T-helper 2 cell treated with Interferon-gamma antibody and Interleukin-4, amounts not matched to agents 5 μg/mL and 100 μg/mL, for 36 hours (primary cell): ENCODE data around the gene PRSS56.
A peak's percentile ranks its signal among the peaks of the same experiment; 100 is the strongest.

Experiments
- DNase-seq: peaks from one replicate; pipeline ENCODE4 v3.0.0; 2021; ENCODE audit warnings: low spot score
- H3K27ac Mint-ChIP-seq: one replicate; pipeline ENCODE4 v1.8.0; 2021; ENCODE audit warnings: mild to moderate bottlenecking, mixed read lengths
- H3K27me3 Mint-ChIP-seq: one replicate; pipeline ENCODE4 v1.8.0; 2021; ENCODE audit warnings: low read depth, mixed read lengths
- H3K36me3 Mint-ChIP-seq: one replicate; pipeline ENCODE4 v1.8.0; 2021; ENCODE audit warnings: low read depth, mixed read lengths
- H3K4me1 Mint-ChIP-seq: one replicate; pipeline ENCODE4 v1.8.0; 2021; ENCODE audit warnings: low read depth, mixed read lengths
- H3K4me3 Mint-ChIP-seq: one replicate; pipeline ENCODE4 v1.8.0; 2022; ENCODE audit warnings: mild to moderate bottlenecking, moderate library complexity, mixed read lengths
- H3K9me3 Mint-ChIP-seq: one replicate; pipeline ENCODE4 v1.8.0; 2021; ENCODE audit warnings: mixed read lengths

Gene PRSS56

GRCh38 chr2:232521959-232522622, 1.9 kb downstream of the PRSS56 start:
- Mint-ChIP-seq H3K4me3 (no peak overlapping the region), H3K27ac (no peak overlapping the region), H3K9me3 (no peaks in the 10 kb centered on the region), H3K27me3 (peaks cover 28% of the 10 kb centered on the region), H3K4me1 (peaks cover 1% of the 10 kb centered on the region), H3K36me3 (no peaks in the 10 kb centered on the region)
- peak; percentile 49 for DNase-seq

DNA sequence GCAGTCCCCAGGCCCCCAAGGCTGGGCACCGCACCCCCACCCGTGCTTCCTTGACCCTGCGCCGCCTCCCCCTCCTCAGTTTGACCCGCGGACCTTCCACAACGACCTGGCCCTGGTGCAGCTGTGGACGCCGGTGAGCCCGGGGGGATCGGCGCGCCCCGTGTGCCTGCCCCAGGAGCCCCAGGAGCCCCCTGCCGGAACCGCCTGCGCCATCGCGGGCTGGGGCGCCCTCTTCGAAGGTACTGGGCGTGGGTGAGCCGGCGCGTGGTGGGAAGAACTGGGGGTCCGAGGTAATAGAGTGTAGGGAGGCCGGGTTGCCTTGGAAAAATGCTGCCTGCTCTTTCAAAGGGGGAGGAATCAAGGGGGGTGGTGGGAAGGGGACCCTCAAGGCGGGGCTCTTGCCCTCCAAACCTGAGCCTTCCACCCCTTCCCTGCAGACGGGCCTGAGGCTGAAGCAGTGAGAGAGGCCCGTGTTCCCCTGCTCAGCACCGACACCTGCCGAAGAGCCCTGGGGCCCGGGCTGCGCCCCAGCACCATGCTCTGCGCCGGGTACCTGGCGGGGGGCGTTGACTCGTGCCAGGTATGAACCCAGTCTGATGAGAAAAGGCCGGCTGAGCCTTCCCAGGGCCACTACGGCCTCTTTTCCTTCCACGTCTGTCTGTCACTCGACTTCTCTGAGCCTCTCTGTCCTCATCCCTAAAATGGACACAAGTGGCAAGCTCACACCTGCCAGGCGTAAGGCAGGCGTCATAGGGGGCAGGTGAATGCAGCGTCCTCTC, 2.6 kb downstream of the PRSS56 start:
- Mint-ChIP-seq H3K4me3 (no peak overlapping the region), H3K27me3 (peaks cover 29% of the 10 kb centered on the region), H3K27ac (no peak overlapping the region), H3K36me3 (no peaks in the 10 kb centered on the region), H3K4me1 (peaks cover 1% of the 10 kb centered on the region), H3K9me3 (no peaks in the 10 kb centered on the region)
- no peak for DNase-seq

DNA sequence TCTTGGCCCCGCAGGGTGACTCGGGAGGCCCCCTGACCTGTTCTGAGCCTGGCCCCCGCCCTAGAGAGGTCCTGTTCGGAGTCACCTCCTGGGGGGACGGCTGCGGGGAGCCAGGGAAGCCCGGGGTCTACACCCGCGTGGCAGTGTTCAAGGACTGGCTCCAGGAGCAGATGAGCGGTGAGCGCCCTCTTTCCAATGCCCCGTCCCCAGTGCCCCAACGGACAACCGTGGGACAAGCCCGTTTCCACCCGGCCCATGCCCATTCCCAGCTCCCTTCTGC, 3.2 kb downstream of the PRSS56 start:
- Mint-ChIP-seq H3K36me3 (no peaks in the 10 kb centered on the region), H3K27ac (no peak overlapping the region), H3K27me3 (peaks cover 30% of the 10 kb centered on the region), H3K4me3 (no peak overlapping the region), H3K4me1 (peaks cover 1% of the 10 kb centered on the region), H3K9me3 (no peaks in the 10 kb centered on the region)
- no peak for DNase-seq

GRCh38 chr2:232523682-232524597, 3.8 kb downstream of the PRSS56 start:
- Mint-ChIP-seq H3K27ac (no peak overlapping the region), H3K9me3 (no peaks in the 10 kb centered on the region), H3K36me3 (no peaks in the 10 kb centered on the region), H3K4me3 (no peak overlapping the region), H3K4me1 (peaks cover 5% of the 10 kb centered on the region), H3K27me3 (peaks cover 35% of the 10 kb centered on the region)
- peak; percentile 25 for DNase-seq

GRCh38 chr2:232524771-232525170, 4.6 kb downstream of the PRSS56 start:
- H3K27me3 Mint-ChIP-seq, result peaks cover 32% of the 10 kb centered on the region
- H3K9me3 Mint-ChIP-seq, result no peaks in the 10 kb centered on the region
- DNase-seq, result no peak
- H3K36me3 Mint-ChIP-seq, result no peaks in the 10 kb centered on the region
- peaks cover 6% of the 10 kb centered on the region for H3K4me1 Mint-ChIP-seq
- no peak overlapping the region for H3K4me3 Mint-ChIP-seq
- no peak overlapping the region for H3K27ac Mint-ChIP-seq

- DNase-seq, result no peak
- no peaks in the 10 kb centered on the region for H3K36me3 Mint-ChIP-seq
- peaks cover 32% of the 10 kb centered on the region for H3K27me3 Mint-ChIP-seq
- H3K9me3 Mint-ChIP-seq, result no peaks in the 10 kb centered on the region
- no peak overlapping the region for H3K27ac Mint-ChIP-seq
- no peak overlapping the region for H3K4me3 Mint-ChIP-seq
- H3K4me1 Mint-ChIP-seq, result peaks cover 6% of the 10 kb centered on the region
These were observed 5.0 kb downstream of the PRSS56 start for GRCh38 chr2:232525199-232525598.

GRCh38 chr2:232525791-232526371, 5.7 kb downstream of the PRSS56 start, which contains the start of gene CHRND:
CHRND (plus strand) TSS chr2:232526160; CDS start chr2:232526216, 56 bp downstream.
- Mint-ChIP-seq H3K4me1 (peaks cover 6% of the 10 kb centered on the region), H3K9me3 (no peaks in the 10 kb centered on the region), H3K27me3 (peaks cover 30% of the 10 kb centered on the region), H3K27ac (no peak within 1 kb of the TSS), H3K36me3 (no peaks in the 10 kb centered on the region), H3K4me3 (no peak within 1 kb of the TSS)
- DNase-seq, result no peak

DNA sequence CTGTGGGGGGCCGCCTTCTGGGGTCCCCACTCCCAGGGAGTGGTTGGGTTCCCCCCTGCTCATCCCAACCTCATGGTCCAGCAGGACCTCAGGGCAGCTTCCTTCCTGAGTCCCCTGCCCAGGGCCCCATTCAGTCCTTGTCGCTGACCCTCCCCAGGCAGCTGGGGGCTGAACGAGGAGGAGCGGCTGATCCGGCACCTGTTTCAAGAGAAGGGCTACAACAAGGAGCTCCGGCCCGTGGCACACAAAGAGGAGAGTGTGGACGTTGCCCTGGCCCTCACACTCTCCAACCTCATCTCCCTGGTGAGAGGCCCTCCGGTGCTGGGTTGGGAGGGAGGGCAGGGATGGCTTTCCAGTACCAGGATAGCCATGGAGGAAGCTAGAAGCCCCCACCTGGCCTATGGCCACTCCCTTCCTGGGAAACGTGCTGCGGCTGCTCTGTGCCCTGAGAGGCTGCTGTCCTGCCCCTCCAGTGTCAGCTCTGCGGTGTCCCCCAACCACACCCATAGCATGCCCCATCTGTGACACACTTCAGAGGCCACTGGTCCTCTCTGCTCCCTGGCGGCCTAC, 6.3 kb downstream of the PRSS56 start:
- H3K27ac Mint-ChIP-seq, result no peak overlapping the region
- H3K9me3 Mint-ChIP-seq, result no peaks in the 10 kb centered on the region
- peaks cover 5% of the 10 kb centered on the region for H3K4me1 Mint-ChIP-seq
- H3K27me3 Mint-ChIP-seq, result peaks cover 27% of the 10 kb centered on the region
- DNase-seq, result no peak
- no peaks in the 10 kb centered on the region for H3K36me3 Mint-ChIP-seq
- H3K4me3 Mint-ChIP-seq, result no peak overlapping the region

DNA sequence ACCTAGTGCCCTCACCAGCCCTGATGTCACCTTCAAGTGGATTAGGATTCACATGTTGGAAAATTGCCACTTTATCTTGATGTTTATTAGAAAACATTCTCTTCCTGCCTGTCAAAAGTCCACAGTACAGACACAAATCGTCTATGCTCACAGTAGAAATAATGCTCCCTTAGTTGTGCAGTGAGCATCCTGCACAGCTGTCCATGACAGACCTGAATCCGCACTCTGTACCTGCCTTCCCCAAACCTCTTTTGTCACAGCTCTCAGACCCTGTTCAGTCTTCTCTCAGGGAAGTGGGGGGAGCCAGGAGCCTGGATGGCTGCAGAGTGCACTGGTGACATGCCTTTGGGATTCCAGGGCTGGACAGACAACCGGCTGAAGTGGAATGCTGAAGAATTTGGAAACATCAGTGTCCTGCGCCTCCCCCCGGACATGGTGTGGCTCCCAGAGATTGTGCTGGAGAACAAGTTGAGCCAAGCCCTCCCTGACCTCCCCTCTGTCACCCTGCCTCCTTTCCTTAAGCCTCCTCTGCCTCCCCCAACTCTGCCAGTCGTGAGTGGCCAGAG, 7.8 kb downstream of the PRSS56 start:
- no peaks in the 10 kb centered on the region for H3K9me3 Mint-ChIP-seq
- no peak for DNase-seq
- H3K4me1 Mint-ChIP-seq, result peaks cover 4% of the 10 kb centered on the region
- no peak overlapping the region for H3K27ac Mint-ChIP-seq
- H3K27me3 Mint-ChIP-seq, result peaks cover 24% of the 10 kb centered on the region
- no peaks in the 10 kb centered on the region for H3K36me3 Mint-ChIP-seq
- no peak overlapping the region for H3K4me3 Mint-ChIP-seq

GRCh38 chr2:232528746-232529460, 8.7 kb downstream of the PRSS56 start:
- Mint-ChIP-seq H3K27ac (no peak overlapping the region), H3K36me3 (no peaks in the 10 kb centered on the region), H3K4me3 (no peak overlapping the region), H3K27me3 (peaks cover 19% of the 10 kb centered on the region), H3K4me1 (peaks cover 4% of the 10 kb centered on the region), H3K9me3 (no peaks in the 10 kb centered on the region)
- DNase-seq, result no peak

- Mint-ChIP-seq H3K9me3 (no peaks in the 10 kb centered on the region), H3K4me1 (peaks cover 4% of the 10 kb centered on the region), H3K27me3 (peaks cover 12% of the 10 kb centered on the region), H3K4me3 (no peak overlapping the region), H3K27ac (no peak overlapping the region), H3K36me3 (no peaks in the 10 kb centered on the region)
- no peak for DNase-seq
These were observed 9.8 kb downstream of the PRSS56 start for GRCh38 chr2:232529806-232530547.

GRCh38 chr2:232530626-232531260, 10.6 kb downstream of the PRSS56 start:
- no peak overlapping the region for H3K4me3 Mint-ChIP-seq
- H3K36me3 Mint-ChIP-seq, result no peaks in the 10 kb centered on the region
- H3K27ac Mint-ChIP-seq, result no peak overlapping the region
- DNase-seq, result no peak
- H3K4me1 Mint-ChIP-seq, result peaks cover 4% of the 10 kb centered on the region
- H3K9me3 Mint-ChIP-seq, result no peaks in the 10 kb centered on the region
- H3K27me3 Mint-ChIP-seq, result peaks cover 12% of the 10 kb centered on the region
